Stomach (tissue), 9 donors: ENCODE data around the gene TWF1. TPM values are rescaled to one million over a fixed set of nuclear protein-coding genes. Genes with fewer than 3 reads are reported as not detected.

Experiments used
- DNase-seq, 2 donors: peaks; one replicate each; pipeline versions ENCODE4 v3.0.0 to v3.0.0-alpha.2; 2013 to 2019
- H3K27ac ChIP-seq, 5 donors: fragments of 200-600 bp in 4 of 5; sonication (generic) in 4 of 5; one replicate each; pipeline ENCODE4 v1.5.1; 2013 to 2019; ENCODE audit warnings: mild to moderate bottlenecking in 1 of 5, moderate library complexity in 1 of 5
- H3K27me3 ChIP-seq, 3 donors: fragments of 200-600 bp; sonication (generic); one replicate each; pipeline ENCODE4 v1.5.1; 2017 to 2019; ENCODE audit warnings: mixed run types in 1 of 3
- H3K36me3 ChIP-seq, 4 donors: fragments of 200-600 bp; sonication (generic); 1 replicate in 3 of 4; 2 replicates in 1 of 4; pipeline ENCODE4 v1.5.1; 2016 to 2019
- H3K4me1 ChIP-seq, 4 donors: fragments of 200-600 bp; sonication (generic); one replicate each; pipeline ENCODE4 v1.5.1; 2016 to 2019
- H3K4me3 ChIP-seq, 4 donors: fragments of 200-600 bp; sonication (generic) in 3 of 4; one replicate each; pipeline ENCODE4 v1.5.1; 2016 to 2019; ENCODE audit warnings: mild to moderate bottlenecking in 1 of 4
- H3K9me3 ChIP-seq, 4 donors: fragments of 200-600 bp; sonication (generic); one replicate each; pipeline ENCODE4 v1.5.1; 2016 to 2019
- CTCF ChIP-seq, 7 experiments: fragments of 450-650 bp in 4 of 7; fragments of 200-600 bp in 3 of 7; sonication (generic) in 3 of 7; IDR thresholded peaks; one replicate each; pipeline ENCODE4 v1.5.1; 2016 to 2019; ENCODE audit warnings: antibody characterized with exemption in 7 of 7, control low read depth in 2 of 7, mild to moderate bottlenecking in 1 of 7
- EP300 ChIP-seq: sonication (generic); formaldehyde crosslinking; IDR thresholded peaks from one replicate; pipeline ENCODE4 v1.6.1; 2017; ENCODE audit warnings: antibody characterized with exemption
- POLR2A ChIP-seq, 4 donors: fragments of 450-650 bp; IDR thresholded peaks; one replicate each; pipeline ENCODE4 v1.6.1; 2016; ENCODE audit warnings: antibody characterized with exemption in 4 of 4, control low read depth in 2 of 4, mild to moderate bottlenecking in 1 of 4, moderate library complexity in 1 of 4
- POLR2AphosphoS5 ChIP-seq, 3 donors: sonication (generic); formaldehyde crosslinking; IDR thresholded peaks; one replicate each; pipeline ENCODE4 v1.6.1; 2016; ENCODE audit warnings: antibody characterized with exemption in 3 of 3
- intact Hi-C: fragments of 100-400 bp; cut with DNase I; formaldehyde crosslinking; loops from one replicate; pipeline ENCODE4 v1.15.1; 2023; ENCODE audit warnings: low total_unique reads
- polyA plus RNA-seq, 3 donors: library from polyadenylated mRNA; stranded (reverse); fragments of 200-250 nt; gene quantifications; one replicate each; pipeline ENCODE4 v1.2.3, GENCODE V29; 2013
- total RNA-seq, 5 donors: library from RNA; depleted of rRNA; stranded (reverse); fragments of >200 nt; gene quantifications; one replicate each; pipeline versions ENCODE4 v1.1.0 to v1.2.3, GENCODE V29; 2014 to 2016
- donor health status: healthy with polysubstance abuse.
- donor health status: Bipolar disorder and iron deficiency.
- donor health status: healthy.

The TWF1 gene
- total and polyA plus RNA-seq, 8 donors = 44.3 to 164 (median 71.7) TPM

- H3K4me1 ChIP-seq = no peaks in the 10 kb centered on the region
- H3K36me3 ChIP-seq = peaks cover 6 to 64% (median 50%) of the 10 kb centered on the region in 4 donors
- H3K27ac ChIP-seq = no peak overlapping the region
- TF ChIP-seq CTCF (IDR thresholded peaks at IDR 0.05) (no peak), POLR2A (IDR thresholded peaks at IDR 0.05) (no peak), EP300 (no peak), POLR2AphosphoS5 (IDR thresholded peaks at IDR 0.05) (no peak)
- DNase-seq = no peak
- no peak overlapping the region for H3K4me3 ChIP-seq
- no peaks in the 10 kb centered on the region for H3K27me3 ChIP-seq
- intact Hi-C loops = no loop called here
- no peaks in the 10 kb centered on the region for H3K9me3 ChIP-seq
Measured at GRCh38 chr12:43744826-43745225, 61.3 kb downstream of the TWF1 start.

Other genes starting within 250 kb of the TWF1 start
- gene PUS7L, start 47.5 kb downstream of the TWF1 start, total RNA-seq = 10 to 100 TPM in 2 of 5 donors, 1 to 10 TPM in 3; 2.9 to 60.5 (median 9.7) TPM
- gene PUS7L, start 47.5 kb downstream of the TWF1 start, polyA plus RNA-seq = 1 to 10 TPM; 1.2 to 3.4 (median 2.1) TPM
- gene IRAK4, start 47.4 kb downstream of the TWF1 start, total RNA-seq = 100 to 1,000 TPM in 1 of 5 donors, 10 to 100 TPM in 3, 1 to 10 TPM in 1; 8.0 to 155 (median 35.1) TPM
- 10 to 100 TPM; 11.3 to 15.4 (median 11.9) TPM for gene IRAK4, start 47.4 kb downstream of the TWF1 start, polyA plus RNA-seq
- 10 to 100 TPM in 3 of 5 donors, 1 to 10 TPM in 2; 6.7 to 52.5 (median 12.8) TPM for gene TMEM117, start 29.8 kb upstream of the TWF1 start, total RNA-seq
- gene TMEM117, start 29.8 kb upstream of the TWF1 start, polyA plus RNA-seq = 1 to 10 TPM; 1.9 to 4.0 (median 3.1) TPM